HG03460 (cell line): Measurements from ENCODE around the gene PRPF40A.
"Not testable (repeated sequence)": the region's sequence is repeated elsewhere in the genome, so short reads cannot be mapped to it uniquely, and the experiment has no call there.

ENCODE experiments used
- ATAC-seq: cut with Tn5 transposase; IDR thresholded peaks from one replicate; pipeline ENCODE4 v1.9.1; 2021; ENCODE audit not compliant: unreplicated experiment

The PRPF40A gene

GRCh38 chr2:152717228-152718075 lies at the start of gene PRPF40A:
PRPF40A (minus strand) TSS chr2:152717461; CDS start chr2:152717439, 22 bp downstream.
- peak; percentile 61 for ATAC-seq

GRCh38 chr2:152766928-152767327 lies 49.7 kb upstream of the PRPF40A start:
- no peak for ATAC-seq

GRCh38 chr2:152763651-152764050 lies 46.4 kb upstream of the PRPF40A start:
- no peak for ATAC-seq

GRCh38 chr2:152763208-152763607 lies 45.9 kb upstream of the PRPF40A start:
- not testable (repeated sequence) for ATAC-seq

- no peak for ATAC-seq
These were observed 44.9 kb upstream of the PRPF40A start for GRCh38 chr2:152762202-152762601.

- no peak for ATAC-seq
These were observed 44.0 kb upstream of the PRPF40A start for GRCh38 chr2:152761214-152761613.

GRCh38 chr2:152759290-152760072 lies 42.2 kb upstream of the PRPF40A start:
- ATAC-seq, result no peak

- no peak for ATAC-seq
These were observed 37.8 kb upstream of the PRPF40A start for GRCh38 chr2:152755029-152755428.

GRCh38 chr2:152747751-152748150 lies 30.5 kb upstream of the PRPF40A start:
- ATAC-seq, result not testable (repeated sequence)

- no peak for ATAC-seq
These were observed 25.7 kb upstream of the PRPF40A start for GRCh38 chr2:152743002-152743401.

GRCh38 chr2:152740743-152741328 lies 23.6 kb upstream of the PRPF40A start:
- ATAC-seq, result peak; percentile 80

- ATAC-seq, result not testable (repeated sequence)
These were observed 22.4 kb upstream of the PRPF40A start for GRCh38 chr2:152739705-152740104.

GRCh38 chr2:152738438-152738837 lies 21.2 kb upstream of the PRPF40A start:
- ATAC-seq, result no peak

GRCh38 chr2:152737509-152737908 lies 20.2 kb upstream of the PRPF40A start:
- not testable (repeated sequence) for ATAC-seq

GRCh38 chr2:152730591-152731333 lies 13.5 kb upstream of the PRPF40A start:
- ATAC-seq, result peak; percentile 87

GRCh38 chr2:152729844-152730243 lies 12.6 kb upstream of the PRPF40A start:
- ATAC-seq, result no peak

GRCh38 chr2:152723918-152724317 lies 6.7 kb upstream of the PRPF40A start:
- no peak for ATAC-seq

GRCh38 chr2:152722639-152723038 lies 5.4 kb upstream of the PRPF40A start:
- ATAC-seq, result not testable (repeated sequence)

- ATAC-seq, result no peak
These were observed 3.5 kb upstream of the PRPF40A start for GRCh38 chr2:152720794-152721193.

GRCh38 chr2:152718909-152719645 lies 1.8 kb upstream of the PRPF40A start:
- peak; percentile 28 for ATAC-seq
